ENCODE data around the gene TSPAN16. TPM values are rescaled to one million over a fixed set of nuclear protein-coding genes. Genes with fewer than 3 reads are reported as not detected.

TSPAN16 gene
- total and polyA plus RNA-seq, 2 of the 13 experiments (the other 11 are each of a cell fraction or from before 2014, with no cell fraction given) = not detected

DNA sequence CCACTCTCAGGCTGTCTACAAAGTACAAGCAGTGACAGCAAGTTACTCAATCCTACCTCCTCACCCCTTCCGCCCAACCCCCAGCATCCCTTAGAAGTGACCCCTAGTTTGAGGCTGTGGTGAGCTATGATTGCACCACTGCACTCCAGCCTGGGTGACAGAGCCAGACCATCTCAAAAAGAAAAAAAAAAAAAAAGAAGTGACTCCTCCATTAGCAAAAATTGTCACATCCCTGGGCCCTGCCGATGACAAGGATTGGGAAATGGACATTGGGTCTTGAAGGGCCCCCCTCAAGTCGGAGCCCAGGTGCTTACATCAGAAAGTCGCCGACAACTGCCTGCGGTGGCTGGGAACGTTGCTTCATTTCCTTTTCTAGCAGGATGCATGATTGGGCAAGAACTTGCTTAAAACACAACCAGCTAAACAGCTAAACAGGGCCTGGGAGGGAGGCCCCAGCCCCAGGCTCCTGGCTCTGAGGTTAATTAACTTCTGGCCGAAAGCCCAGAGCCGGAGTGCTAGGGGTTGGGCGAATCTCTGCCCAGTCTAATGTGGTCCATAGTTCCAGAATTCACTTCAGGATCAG, 28.2 kb downstream of the TSPAN16 start (continued):
- TF ChIP-seq ZBED4 (CRISPR knock-in tag; IDR thresholded peaks at IDR 0.05; ENCODE audit: borderline replicate concordance) = no peak
- peak in 1 of 2 experiments; percentile 75; a peak in 1 of 4 replicates for TF ChIP-seq KLF16 (CRISPR knock-in tag; IDR thresholded peaks at IDR 0.05)
- no peak for TF ChIP-seq IKZF4 (CRISPR knock-in tag; IDR thresholded peaks at IDR 0.05; ENCODE audit: borderline replicate concordance, low read depth, not compliant biosample characterization)
- TF ChIP-seq AKNA (CRISPR knock-in tag; IDR thresholded peaks at IDR 0.05; ENCODE audit: borderline replicate concordance) = no peak
- TF ChIP-seq, protein P1, sequence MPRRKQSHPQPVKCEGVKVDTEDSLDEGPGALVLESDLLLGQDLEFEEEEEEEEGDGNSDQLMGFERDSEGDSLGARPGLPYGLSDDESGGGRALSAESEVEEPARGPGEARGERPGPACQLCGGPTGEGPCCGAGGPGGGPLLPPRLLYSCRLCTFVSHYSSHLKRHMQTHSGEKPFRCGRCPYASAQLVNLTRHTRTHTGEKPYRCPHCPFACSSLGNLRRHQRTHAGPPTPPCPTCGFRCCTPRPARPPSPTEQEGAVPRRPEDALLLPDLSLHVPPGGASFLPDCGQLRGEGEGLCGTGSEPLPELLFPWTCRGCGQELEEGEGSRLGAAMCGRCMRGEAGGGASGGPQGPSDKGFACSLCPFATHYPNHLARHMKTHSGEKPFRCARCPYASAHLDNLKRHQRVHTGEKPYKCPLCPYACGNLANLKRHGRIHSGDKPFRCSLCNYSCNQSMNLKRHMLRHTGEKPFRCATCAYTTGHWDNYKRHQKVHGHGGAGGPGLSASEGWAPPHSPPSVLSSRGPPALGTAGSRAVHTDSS (CRISPR knock-in tag; conservative IDR thresholded peaks at IDR 0.05) = no peak
- TF ChIP-seq RNF219 (CRISPR knock-in tag; IDR thresholded peaks at IDR 0.05) = no peak
- TF ChIP-seq SP5 (CRISPR knock-in tag; IDR thresholded peaks at IDR 0.05; ENCODE audit: borderline replicate concordance, low read depth) = no peak; the same call in 1 of the 2 replicates
- TF ChIP-seq MIER2 (CRISPR knock-in tag; IDR thresholded peaks at IDR 0.05) = no peak
- no peak for TF ChIP-seq KDM5A (IDR thresholded peaks at IDR 0.05; ENCODE audit: borderline replicate concordance, low read length)
- no peak for TF ChIP-seq ZNF652 (CRISPR knock-in tag; IDR thresholded peaks at IDR 0.05; ENCODE audit: borderline replicate concordance, low read depth)
- TF ChIP-seq, protein P2, sequence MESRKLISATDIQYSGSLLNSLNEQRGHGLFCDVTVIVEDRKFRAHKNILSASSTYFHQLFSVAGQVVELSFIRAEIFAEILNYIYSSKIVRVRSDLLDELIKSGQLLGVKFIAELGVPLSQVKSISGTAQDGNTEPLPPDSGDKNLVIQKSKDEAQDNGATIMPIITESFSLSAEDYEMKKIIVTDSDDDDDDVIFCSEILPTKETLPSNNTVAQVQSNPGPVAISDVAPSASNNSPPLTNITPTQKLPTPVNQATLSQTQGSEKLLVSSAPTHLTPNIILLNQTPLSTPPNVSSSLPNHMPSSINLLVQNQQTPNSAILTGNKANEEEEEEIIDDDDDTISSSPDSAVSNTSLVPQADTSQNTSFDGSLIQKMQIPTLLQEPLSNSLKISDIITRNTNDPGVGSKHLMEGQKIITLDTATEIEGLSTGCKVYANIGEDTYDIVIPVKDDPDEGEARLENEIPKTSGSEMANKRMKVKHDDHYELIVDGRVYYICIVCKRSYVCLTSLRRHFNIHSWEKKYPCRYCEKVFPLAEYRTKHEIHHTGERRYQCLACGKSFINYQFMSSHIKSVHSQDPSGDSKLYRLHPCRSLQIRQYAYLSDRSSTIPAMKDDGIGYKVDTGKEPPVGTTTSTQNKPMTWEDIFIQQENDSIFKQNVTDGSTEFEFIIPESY (CRISPR knock-in tag; IDR thresholded peaks at IDR 0.05) = peak; percentile 51; the same call in 1 of the 2 replicates
